ENCODE results near the gene PZP. TPM values are rescaled to one million over a fixed set of nuclear protein-coding genes. Genes with fewer than 3 reads are reported as not detected.

The PZP gene
- total RNA-seq, 1 experiment from 2014 or later: not detected

- DNase-seq (ENCODE audit: low spot score): no peak
Measured at GRCh38 chr12:9104767-9105423, 103.3 kb downstream of the PZP start.

DNA sequence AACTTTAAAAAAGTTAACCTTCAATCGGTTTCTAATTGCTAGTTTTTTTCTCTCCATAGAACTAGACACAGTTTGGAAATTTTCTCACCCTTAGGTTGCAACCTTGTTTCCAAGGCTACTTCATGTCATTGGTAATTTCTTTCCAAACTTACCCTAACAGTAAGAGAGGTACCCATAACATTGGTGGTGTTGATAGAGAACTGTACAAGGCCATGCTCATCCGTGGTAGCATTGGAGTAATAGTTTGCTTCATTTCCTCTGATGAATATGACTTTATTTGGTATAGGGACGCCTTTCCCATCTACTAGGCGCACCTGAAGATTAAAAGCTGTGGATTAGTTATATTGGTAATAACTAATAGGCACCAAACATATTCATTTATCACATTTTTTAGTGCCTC lies 104.1 kb downstream of the PZP start:
- DNase-seq (ENCODE audit: low spot score): no peak

GRCh38 chr12:9103050-9103849 lies 104.9 kb downstream of the PZP start:
- DNase-seq (ENCODE audit: low spot score): no peak

GRCh38 chr12:9101018-9101687 lies 107.0 kb downstream of the PZP start:
- no peak for DNase-seq (ENCODE audit: low spot score)

DNA sequence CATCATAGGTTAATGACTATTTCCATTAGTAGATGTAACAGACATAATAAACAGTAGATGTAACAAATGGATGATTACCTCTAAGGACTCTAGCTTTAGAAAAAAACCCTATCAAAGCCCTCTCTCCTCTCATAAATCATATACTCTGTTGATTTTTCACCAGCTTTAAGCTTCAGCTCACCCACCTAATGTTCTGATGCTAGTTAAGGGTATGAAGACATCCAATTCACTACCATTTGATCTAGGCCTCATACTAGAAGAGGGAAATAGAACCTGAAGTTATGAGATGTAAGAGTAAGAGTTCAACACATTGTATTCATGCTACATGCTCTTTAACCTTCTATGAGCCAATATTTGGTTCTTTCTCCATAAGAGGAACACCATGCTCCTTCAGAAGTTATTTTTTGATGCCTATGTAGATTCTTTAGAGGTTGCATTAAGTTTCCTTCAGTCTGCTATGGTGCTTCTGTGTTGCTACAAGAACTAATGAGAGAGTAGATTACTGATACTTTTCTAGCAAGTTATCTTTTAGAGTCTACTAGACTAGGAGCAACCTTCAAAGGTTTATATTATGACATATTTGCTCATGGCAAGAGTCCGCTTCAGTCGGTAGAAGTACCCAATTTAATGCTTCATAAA lies 108.5 kb downstream of the PZP start:
- DNase-seq (ENCODE audit: low spot score): no peak

Other genes with a start within 250 kb of the PZP start
- not detected in 2 replicates for gene KLRG1, start 218.8 kb downstream of the PZP start, total RNA-seq (2014; rRNA removed; shearing (Covaris generic))
- gene A2M, start 92.5 kb downstream of the PZP start, total RNA-seq (2014; rRNA removed; shearing (Covaris generic)): not detected in 2 replicates

Data from HT-29 (cell line).